Endothelial cell (in vitro differentiated cells): ENCODE data around the gene HKDC1. TPM values are rescaled to one million over a fixed set of nuclear protein-coding genes. Genes with fewer than 3 reads are reported as not detected.
A peak's percentile ranks its signal among the peaks of the same experiment; 100 is the strongest.

ENCODE experiments used
- DNase-seq: peaks from one replicate; pipeline ENCODE4 v3.0.0; 2021; ENCODE audit warnings: low spot score
- H3K27ac Mint-ChIP-seq: one replicate; pipeline ENCODE4 v1.8.0; 2021; ENCODE audit warnings: mixed read lengths, inconsistent platforms; ENCODE audit not compliant: unreplicated experiment
- H3K27me3 Mint-ChIP-seq: one replicate; pipeline ENCODE4 v1.8.0; 2021; ENCODE audit warnings: mild to moderate bottlenecking, moderate library complexity, mixed read lengths, inconsistent platforms; ENCODE audit not compliant: unreplicated experiment
- H3K36me3 Mint-ChIP-seq: one replicate; pipeline ENCODE4 v1.8.0; 2021; ENCODE audit warnings: mild to moderate bottlenecking, low read depth, mixed read lengths, inconsistent platforms; ENCODE audit not compliant: unreplicated experiment
- H3K4me1 Mint-ChIP-seq: one replicate; pipeline ENCODE4 v1.8.0; 2021; ENCODE audit warnings: mild to moderate bottlenecking, mixed read lengths, inconsistent platforms; ENCODE audit not compliant: unreplicated experiment
- H3K4me3 Mint-ChIP-seq: one replicate; pipeline ENCODE4 v1.8.0; 2021; ENCODE audit warnings: mild to moderate bottlenecking, mixed read lengths, inconsistent platforms; ENCODE audit not compliant: unreplicated experiment
- H3K9me3 Mint-ChIP-seq: one replicate; pipeline ENCODE4 v1.8.0; 2021; ENCODE audit warnings: mixed read lengths, inconsistent platforms; ENCODE audit not compliant: unreplicated experiment
- total RNA-seq: library from RNA; stranded (reverse); fragmentation: NEBNext Ultra II Directional; extraction: Animal tissue kit (Norgen Biotek cat#: 25700); gene quantifications from one replicate; pipeline ENCODE4 v1.2.1, GENCODE V29; 2021; ENCODE audit not compliant: unreplicated experiment
- TF ChIP-seq, protein P1 (sequence below): fragments of 200-600 bp; sonication (generic); IDR thresholded peaks from one replicate; pipeline ENCODE4 v1.5.0; 2021; ENCODE audit warnings: antibody characterized with exemption; ENCODE audit not compliant: unreplicated experiment

HKDC1 gene
- total RNA-seq, 1 donor from 2014 or later, result 0.31 TPM

DNA sequence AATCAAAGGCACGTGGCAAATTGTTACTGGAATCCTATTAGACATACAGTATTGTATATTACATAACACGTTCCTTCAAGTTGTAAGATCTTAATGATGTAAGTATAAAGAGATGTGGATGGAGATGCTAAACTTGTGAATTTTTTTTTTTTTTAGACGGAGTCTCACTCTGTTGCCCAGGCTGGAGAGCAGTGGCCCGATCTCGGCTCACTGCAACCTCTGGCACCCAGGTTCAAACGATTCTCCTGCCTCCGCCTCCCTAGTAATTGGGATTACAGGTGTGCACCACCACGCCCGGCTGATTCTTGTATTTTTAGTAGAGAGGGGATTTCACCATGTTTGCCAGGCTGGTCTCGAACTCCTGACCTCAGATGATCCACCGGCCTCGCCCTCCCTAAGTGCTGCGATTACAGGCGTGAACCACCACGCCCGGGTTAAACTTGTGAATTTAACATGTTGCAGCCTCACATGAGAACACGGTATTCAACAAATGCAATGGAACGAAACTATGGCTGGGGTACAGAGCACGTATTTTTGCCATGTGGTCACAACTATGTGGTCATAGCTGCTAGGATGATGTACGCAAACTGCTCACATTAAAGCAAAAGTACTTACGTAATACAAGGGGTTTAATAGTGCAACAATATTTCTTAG lies 40.9 kb upstream of the HKDC1 start:
- Mint-ChIP-seq H3K27ac (peak overlapping the region; percentile 100), H3K4me3 (peak overlapping the region; percentile 98), H3K27me3 (no peaks in the 10 kb centered on the region), H3K4me1 (peaks cover 21% of the 10 kb centered on the region), H3K36me3 (peaks cover 9% of the 10 kb centered on the region), H3K9me3 (no peaks in the 10 kb centered on the region)
- TF ChIP-seq, protein P1, sequence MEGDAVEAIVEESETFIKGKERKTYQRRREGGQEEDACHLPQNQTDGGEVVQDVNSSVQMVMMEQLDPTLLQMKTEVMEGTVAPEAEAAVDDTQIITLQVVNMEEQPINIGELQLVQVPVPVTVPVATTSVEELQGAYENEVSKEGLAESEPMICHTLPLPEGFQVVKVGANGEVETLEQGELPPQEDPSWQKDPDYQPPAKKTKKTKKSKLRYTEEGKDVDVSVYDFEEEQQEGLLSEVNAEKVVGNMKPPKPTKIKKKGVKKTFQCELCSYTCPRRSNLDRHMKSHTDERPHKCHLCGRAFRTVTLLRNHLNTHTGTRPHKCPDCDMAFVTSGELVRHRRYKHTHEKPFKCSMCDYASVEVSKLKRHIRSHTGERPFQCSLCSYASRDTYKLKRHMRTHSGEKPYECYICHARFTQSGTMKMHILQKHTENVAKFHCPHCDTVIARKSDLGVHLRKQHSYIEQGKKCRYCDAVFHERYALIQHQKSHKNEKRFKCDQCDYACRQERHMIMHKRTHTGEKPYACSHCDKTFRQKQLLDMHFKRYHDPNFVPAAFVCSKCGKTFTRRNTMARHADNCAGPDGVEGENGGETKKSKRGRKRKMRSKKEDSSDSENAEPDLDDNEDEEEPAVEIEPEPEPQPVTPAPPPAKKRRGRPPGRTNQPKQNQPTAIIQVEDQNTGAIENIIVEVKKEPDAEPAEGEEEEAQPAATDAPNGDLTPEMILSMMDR, result no peak
- no peak for DNase-seq

DNA sequence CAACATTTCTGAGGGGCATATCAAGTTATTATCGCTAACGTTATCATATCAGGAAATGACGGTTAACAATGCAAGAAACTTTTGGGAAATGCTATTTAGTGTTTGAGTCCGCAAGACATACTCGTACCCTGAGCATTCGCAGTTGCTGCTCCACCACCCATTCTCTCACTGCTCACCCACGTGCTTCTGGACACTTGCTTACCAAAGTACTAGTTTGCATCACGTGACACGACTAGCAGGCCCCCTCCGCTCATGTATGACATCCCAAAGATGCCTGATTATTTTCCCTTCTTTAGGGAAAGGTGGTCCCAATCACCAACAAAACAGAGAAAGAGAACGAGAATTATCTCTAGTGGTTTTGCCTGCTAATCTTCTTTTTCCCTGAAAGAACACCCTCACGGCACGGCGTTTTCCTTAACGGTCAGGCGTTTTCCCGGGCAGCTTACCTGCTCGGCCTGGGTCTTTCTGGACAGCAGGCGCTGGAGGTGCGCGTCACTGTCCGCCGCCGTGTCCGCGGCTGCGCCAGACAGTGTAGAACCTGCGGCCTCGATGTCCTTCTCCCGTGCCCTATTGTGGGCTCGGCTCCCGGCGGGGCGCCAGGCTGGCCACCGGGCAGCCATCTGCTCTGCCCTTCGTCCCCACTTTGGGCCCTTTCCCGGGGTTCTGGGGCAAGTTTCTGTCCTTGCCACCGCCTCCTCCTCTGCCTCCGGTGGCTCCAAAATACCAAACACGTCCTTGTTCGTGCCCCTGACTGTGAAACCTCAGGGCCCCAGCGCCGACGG lies 40.2 kb upstream of the HKDC1 start, which contains the start of gene SUPV3L1:
SUPV3L1 (plus strand) TSS at position 492 of the 782 bp plus-strand sequence; CDS start at position 550, 58 bp downstream.
- Mint-ChIP-seq H3K27ac (peak within 1 kb of the TSS; percentile 100), H3K27me3 (no peaks in the 10 kb centered on the region), H3K4me1 (peaks cover 21% of the 10 kb centered on the region), H3K4me3 (peak within 1 kb of the TSS; percentile 98), H3K9me3 (no peaks in the 10 kb centered on the region), H3K36me3 (peaks cover 6% of the 10 kb centered on the region)
- DNase-seq, result peak; percentile 81
- TF ChIP-seq, protein P1, result no peak

DNA sequence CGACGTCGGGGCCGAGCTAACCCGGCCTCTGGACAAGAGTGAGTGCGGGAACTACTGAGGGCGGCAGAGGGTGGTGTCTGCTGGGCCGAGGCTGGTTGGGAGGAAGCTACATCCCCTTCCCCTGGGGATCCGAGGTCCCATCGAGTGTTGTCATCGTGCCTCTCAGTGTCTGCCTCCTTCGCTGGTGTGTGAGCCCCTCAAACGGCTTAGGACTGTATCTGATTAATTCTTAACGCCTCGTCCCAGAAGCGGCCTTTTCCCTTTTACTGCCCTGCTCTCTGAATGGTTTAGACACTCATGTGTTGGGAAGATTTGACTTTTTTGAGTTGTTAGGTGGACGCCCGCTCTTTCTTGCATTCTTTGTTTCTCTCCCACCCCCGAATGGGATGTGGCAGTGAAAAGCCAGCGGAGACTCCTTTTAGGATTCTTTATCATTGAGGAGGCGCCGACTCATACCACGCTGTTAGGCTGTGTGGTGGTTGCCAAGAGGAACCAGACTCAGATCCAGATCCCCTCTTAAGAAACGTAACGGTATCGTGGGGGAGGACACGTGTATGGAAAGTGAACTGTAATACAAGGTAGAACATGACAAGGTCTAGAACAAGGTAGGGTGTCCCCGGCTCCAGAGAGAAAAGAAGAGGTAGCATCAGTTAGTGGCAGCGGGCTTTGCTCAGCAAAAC lies 39.5 kb upstream of the HKDC1 start:
- TF ChIP-seq, protein P1, result no peak
- Mint-ChIP-seq H3K36me3 (peaks cover 6% of the 10 kb centered on the region), H3K9me3 (no peaks in the 10 kb centered on the region), H3K27ac (peak overlapping the region; percentile 100), H3K4me3 (peak overlapping the region; percentile 98), H3K27me3 (no peaks in the 10 kb centered on the region), H3K4me1 (peaks cover 21% of the 10 kb centered on the region)
- DNase-seq, result no peak

DNA sequence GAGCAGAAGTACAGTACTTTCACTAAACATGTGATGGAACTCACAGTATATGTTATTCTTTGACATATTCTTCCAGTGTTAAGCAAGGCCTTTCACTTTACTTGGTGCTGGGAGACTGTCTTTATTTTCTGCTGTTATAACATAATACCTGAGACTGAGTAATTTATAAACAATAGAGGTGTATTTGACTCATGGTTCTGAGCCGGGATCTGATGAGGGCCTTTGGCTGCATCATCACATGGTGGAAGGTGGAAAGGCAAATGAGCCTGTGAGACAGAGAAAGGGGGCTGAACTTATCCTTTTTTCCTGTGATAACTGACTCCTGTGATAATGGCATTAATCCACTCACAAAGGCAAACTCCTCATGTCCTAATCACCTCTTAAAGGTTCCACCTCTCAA lies 38.7 kb upstream of the HKDC1 start:
- Mint-ChIP-seq H3K9me3 (no peaks in the 10 kb centered on the region), H3K36me3 (peaks cover 6% of the 10 kb centered on the region), H3K27me3 (no peaks in the 10 kb centered on the region), H3K27ac (peak overlapping the region; percentile 100), H3K4me3 (peak overlapping the region; percentile 98), H3K4me1 (peaks cover 25% of the 10 kb centered on the region)
- TF ChIP-seq, protein P1, result no peak
- DNase-seq, result no peak
